ENCODE data around the gene VAMP2.
"Not testable (repeated sequence)": the region's sequence is repeated elsewhere in the genome, so short reads cannot be mapped to it uniquely, and the experiment has no call there.

Gene VAMP2

DNA sequence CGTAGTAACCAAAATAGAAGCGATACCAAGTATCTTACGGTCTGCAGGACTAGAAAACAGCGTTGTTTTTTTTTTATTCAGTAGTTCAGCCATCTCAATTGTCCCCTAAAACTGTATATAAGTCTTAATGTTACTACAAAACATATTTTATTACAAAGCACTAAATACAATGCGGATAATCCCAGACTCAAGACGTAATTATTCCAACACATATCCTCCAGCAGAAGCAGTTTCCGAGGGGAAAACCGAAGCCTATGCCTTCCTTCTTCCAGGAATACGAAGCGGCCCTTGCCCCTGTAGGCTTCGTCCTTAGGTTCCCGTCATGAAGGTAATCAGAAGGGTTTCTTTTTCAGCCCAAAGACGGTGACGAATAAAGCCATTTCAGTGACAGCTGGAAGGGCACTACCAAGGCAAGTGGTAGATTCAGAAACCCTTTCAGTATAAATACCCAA lies 11.1 kb upstream of the VAMP2 start:
- ATAC-seq: peak; percentile 6
- TF ChIP-seq ZFP30 (CRISPR knock-in tag; IDR thresholded peaks at IDR 0.05) (no peak), ZC3H10 (CRISPR knock-in tag; IDR thresholded peaks at IDR 0.05) (no peak), ESRRG (CRISPR knock-in tag; IDR thresholded peaks at IDR 0.05) (no peak), SNAI2 (CRISPR knock-in tag; IDR thresholded peaks at IDR 0.05) (no peak), ISL1 (CRISPR knock-in tag; IDR thresholded peaks at IDR 0.05) (no peak), CSDC2 (CRISPR knock-in tag; IDR thresholded peaks at IDR 0.05) (no peak), ARNTL (CRISPR knock-in tag; IDR thresholded peaks at IDR 0.05; ENCODE audit: borderline replicate concordance, low read depth) (no peak), OSR1 (CRISPR knock-in tag; IDR thresholded peaks at IDR 0.05) (no peak), CREB5 (CRISPR knock-in tag; IDR thresholded peaks at IDR 0.05; ENCODE audit: low read depth) (no peak)

- ATAC-seq: peak; percentile 84
- TF ChIP-seq, protein P1, sequence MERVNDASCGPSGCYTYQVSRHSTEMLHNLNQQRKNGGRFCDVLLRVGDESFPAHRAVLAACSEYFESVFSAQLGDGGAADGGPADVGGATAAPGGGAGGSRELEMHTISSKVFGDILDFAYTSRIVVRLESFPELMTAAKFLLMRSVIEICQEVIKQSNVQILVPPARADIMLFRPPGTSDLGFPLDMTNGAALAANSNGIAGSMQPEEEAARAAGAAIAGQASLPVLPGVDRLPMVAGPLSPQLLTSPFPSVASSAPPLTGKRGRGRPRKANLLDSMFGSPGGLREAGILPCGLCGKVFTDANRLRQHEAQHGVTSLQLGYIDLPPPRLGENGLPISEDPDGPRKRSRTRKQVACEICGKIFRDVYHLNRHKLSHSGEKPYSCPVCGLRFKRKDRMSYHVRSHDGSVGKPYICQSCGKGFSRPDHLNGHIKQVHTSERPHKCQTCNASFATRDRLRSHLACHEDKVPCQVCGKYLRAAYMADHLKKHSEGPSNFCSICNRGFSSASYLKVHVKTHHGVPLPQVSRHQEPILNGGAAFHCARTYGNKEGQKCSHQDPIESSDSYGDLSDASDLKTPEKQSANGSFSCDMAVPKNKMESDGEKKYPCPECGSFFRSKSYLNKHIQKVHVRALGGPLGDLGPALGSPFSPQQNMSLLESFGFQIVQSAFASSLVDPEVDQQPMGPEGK (CRISPR knock-in tag; IDR thresholded peaks at IDR 0.05; ENCODE audit: borderline replicate concordance): peak; percentile 100
- TF ChIP-seq ISL1 (CRISPR knock-in tag; IDR thresholded peaks at IDR 0.05) (0 out of 2 replicates have a peak, but pooled peaks have one; percentile 37), ZFP3 (CRISPR knock-in tag; IDR thresholded peaks at IDR 0.05) (peak; percentile 87), CSRNP3 (CRISPR knock-in tag; IDR thresholded peaks at IDR 0.05) (peak; percentile 100), ESRRG (CRISPR knock-in tag; IDR thresholded peaks at IDR 0.05) (peak; percentile 100), SNAI2 (CRISPR knock-in tag; IDR thresholded peaks at IDR 0.05) (peak; percentile 98), ZNF70 (CRISPR knock-in tag; IDR thresholded peaks at IDR 0.05) (peak; percentile 91), ZNF8 (CRISPR knock-in tag; IDR thresholded peaks at IDR 0.05) (peak; percentile 87), CSDC2 (CRISPR knock-in tag; IDR thresholded peaks at IDR 0.05) (peak; percentile 91), TSHZ2 (CRISPR knock-in tag; IDR thresholded peaks at IDR 0.05) (peak; percentile 92), TCF4 (CRISPR knock-in tag; IDR thresholded peaks at IDR 0.05; ENCODE audit: borderline replicate concordance) (peak; percentile 93), TOX (CRISPR knock-in tag; IDR thresholded peaks at IDR 0.05; ENCODE audit: borderline replicate concordance) (peak; percentile 99), OSR1 (CRISPR knock-in tag; IDR thresholded peaks at IDR 0.05) (no peak), ZC3H10 (CRISPR knock-in tag; IDR thresholded peaks at IDR 0.05) (peak; percentile 99), RARB (CRISPR knock-in tag; IDR thresholded peaks at IDR 0.05) (peak; percentile 99), BACH2 (CRISPR knock-in tag; IDR thresholded peaks at IDR 0.05; ENCODE audit: borderline replicate concordance) (no peak), ZNF565 (CRISPR knock-in tag; conservative IDR thresholded peaks at IDR 0.05; ENCODE audit: low read depth) (peak; percentile 97), PPARA (CRISPR knock-in tag; IDR thresholded peaks at IDR 0.05; ENCODE audit: borderline replicate concordance) (peak; percentile 93), ARNTL (CRISPR knock-in tag; IDR thresholded peaks at IDR 0.05; ENCODE audit: borderline replicate concordance, low read depth) (peak; percentile 94), CREB5 (CRISPR knock-in tag; IDR thresholded peaks at IDR 0.05; ENCODE audit: low read depth) (peak; percentile 100), ZFP30 (CRISPR knock-in tag; IDR thresholded peaks at IDR 0.05) (peak; percentile 86), GLIS3 (CRISPR knock-in tag; IDR thresholded peaks at IDR 0.05) (peak; percentile 100)
- TF ChIP-seq, protein P2, sequence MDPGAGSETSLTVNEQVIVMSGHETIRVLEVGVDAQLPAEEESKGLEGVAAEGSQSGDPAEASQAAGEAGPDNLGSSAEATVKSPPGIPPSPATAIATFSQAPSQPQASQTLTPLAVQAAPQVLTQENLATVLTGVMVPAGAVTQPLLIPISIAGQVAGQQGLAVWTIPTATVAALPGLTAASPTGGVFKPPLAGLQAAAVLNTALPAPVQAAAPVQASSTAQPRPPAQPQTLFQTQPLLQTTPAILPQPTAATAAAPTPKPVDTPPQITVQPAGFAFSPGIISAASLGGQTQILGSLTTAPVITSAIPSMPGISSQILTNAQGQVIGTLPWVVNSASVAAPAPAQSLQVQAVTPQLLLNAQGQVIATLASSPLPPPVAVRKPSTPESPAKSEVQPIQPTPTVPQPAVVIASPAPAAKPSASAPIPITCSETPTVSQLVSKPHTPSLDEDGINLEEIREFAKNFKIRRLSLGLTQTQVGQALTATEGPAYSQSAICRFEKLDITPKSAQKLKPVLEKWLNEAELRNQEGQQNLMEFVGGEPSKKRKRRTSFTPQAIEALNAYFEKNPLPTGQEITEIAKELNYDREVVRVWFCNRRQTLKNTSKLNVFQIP (CRISPR knock-in tag; IDR thresholded peaks at IDR 0.05; ENCODE audit: borderline replicate concordance, low read depth): peak; percentile 98
These were observed 10.5 kb upstream of the VAMP2 start for GRCh38 chr17:8173056-8173870.

DNA sequence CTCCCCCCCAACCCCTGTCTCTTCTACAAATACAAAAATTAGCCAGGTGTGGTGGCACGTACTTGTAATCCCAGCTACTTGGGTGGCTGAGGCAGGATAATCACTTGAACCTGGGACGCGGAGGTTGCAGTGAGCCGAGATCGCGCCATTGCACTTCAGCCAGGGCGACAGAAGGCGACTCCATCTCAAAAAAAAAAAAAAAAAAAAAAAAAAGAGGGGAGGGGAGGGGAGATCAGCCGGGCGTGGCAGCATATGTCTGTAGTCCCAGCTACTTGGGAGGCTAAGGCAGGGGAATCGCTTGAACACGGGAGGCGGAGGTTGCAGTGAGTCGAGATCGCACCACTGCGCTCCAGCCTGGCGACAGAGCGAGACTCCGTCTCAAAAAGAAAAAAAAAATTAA lies 7.4 kb upstream of the VAMP2 start:
- ATAC-seq: not testable (repeated sequence)

All from SK-N-SH treated with all-trans-retinoic acid at 6 μM for 48 hours (cell line).